ENCODE results near the gene RUNDC1.
"Not testable (repeated sequence)": the region's sequence is repeated elsewhere in the genome, so short reads cannot be mapped to it uniquely, and the experiment has no call there.

RUNDC1 gene

GRCh38 chr17:42980274-42980765 lies at the start of gene RUNDC1:
RUNDC1 (plus strand) TSS chr17:42980565; CDS start chr17:42980577, 12 bp downstream.
- peak; percentile 88 to 90 for DNase-seq

GRCh38 chr17:42937712-42938596 lies 42.4 kb upstream of the RUNDC1 start:
- peak; percentile 1 to 16 for DNase-seq

GRCh38 chr17:42944211-42944610 lies 36.2 kb upstream of the RUNDC1 start:
- DNase-seq, result no peak

GRCh38 chr17:42946812-42947211 lies 33.6 kb upstream of the RUNDC1 start:
- no peak for DNase-seq

- no peak for DNase-seq
Observed at GRCh38 chr17:42950044-42950783, 30.2 kb upstream of the RUNDC1 start.

- DNase-seq, result no peak
Observed at GRCh38 chr17:42953669-42954068, 26.7 kb upstream of the RUNDC1 start.

- DNase-seq, result peak; percentile 83 to 85
Observed at GRCh38 chr17:42964161-42964932, 16.0 kb upstream of the RUNDC1 start, which contains the start of gene AARSD1. AARSD1 (minus strand) TSS chr17:42964454; CDS start chr17:42964440, 14 bp downstream.

GRCh38 chr17:42967925-42968324 lies 12.4 kb upstream of the RUNDC1 start:
- DNase-seq, result no peak

GRCh38 chr17:42969001-42969581 lies 11.3 kb upstream of the RUNDC1 start:
- DNase-seq, result no peak

- DNase-seq, result no peak
Observed at GRCh38 chr17:42971589-42971988, 8.8 kb upstream of the RUNDC1 start.

GRCh38 chr17:42973323-42973722 lies 7.0 kb upstream of the RUNDC1 start:
- DNase-seq, result not testable (repeated sequence)

- DNase-seq, result no peak
Observed at GRCh38 chr17:42975265-42975664, 5.1 kb upstream of the RUNDC1 start.

- DNase-seq, result not testable (repeated sequence)
Observed at GRCh38 chr17:42975701-42976100, 4.7 kb upstream of the RUNDC1 start.

- no peak for DNase-seq
Observed at GRCh38 chr17:42979511-42980273, 673 bp upstream of the RUNDC1 start, which contains the start of gene PTGES3L. PTGES3L (minus strand) TSS chr17:42980080; CDS start chr17:42980053, 27 bp downstream.

- peak; percentile 61 for DNase-seq
Observed at GRCh38 chr17:42980766-42981397, 517 bp downstream of the RUNDC1 start.

- no peak for DNase-seq
Observed at GRCh38 chr17:42982266-42982665, 1.9 kb downstream of the RUNDC1 start.

GRCh38 chr17:42985225-42985624 lies 4.9 kb downstream of the RUNDC1 start:
- no peak for DNase-seq

- no peak for DNase-seq
Observed at GRCh38 chr17:42989141-42989540, 8.8 kb downstream of the RUNDC1 start.

GRCh38 chr17:42989726-42990652 lies 9.6 kb downstream of the RUNDC1 start:
- no peak for DNase-seq

GRCh38 chr17:42991471-42991870 lies 11.1 kb downstream of the RUNDC1 start:
- DNase-seq, result no peak
